GM18498 (cell line): ENCODE data around the gene SYCP2.

Source experiments
- ATAC-seq: cut with Tn5 transposase; IDR thresholded peaks from one replicate; pipeline ENCODE4 v1.9.1; 2021; ENCODE audit warnings: mild to moderate bottlenecking, moderate library complexity; ENCODE audit not compliant: unreplicated experiment

SYCP2 gene

DNA sequence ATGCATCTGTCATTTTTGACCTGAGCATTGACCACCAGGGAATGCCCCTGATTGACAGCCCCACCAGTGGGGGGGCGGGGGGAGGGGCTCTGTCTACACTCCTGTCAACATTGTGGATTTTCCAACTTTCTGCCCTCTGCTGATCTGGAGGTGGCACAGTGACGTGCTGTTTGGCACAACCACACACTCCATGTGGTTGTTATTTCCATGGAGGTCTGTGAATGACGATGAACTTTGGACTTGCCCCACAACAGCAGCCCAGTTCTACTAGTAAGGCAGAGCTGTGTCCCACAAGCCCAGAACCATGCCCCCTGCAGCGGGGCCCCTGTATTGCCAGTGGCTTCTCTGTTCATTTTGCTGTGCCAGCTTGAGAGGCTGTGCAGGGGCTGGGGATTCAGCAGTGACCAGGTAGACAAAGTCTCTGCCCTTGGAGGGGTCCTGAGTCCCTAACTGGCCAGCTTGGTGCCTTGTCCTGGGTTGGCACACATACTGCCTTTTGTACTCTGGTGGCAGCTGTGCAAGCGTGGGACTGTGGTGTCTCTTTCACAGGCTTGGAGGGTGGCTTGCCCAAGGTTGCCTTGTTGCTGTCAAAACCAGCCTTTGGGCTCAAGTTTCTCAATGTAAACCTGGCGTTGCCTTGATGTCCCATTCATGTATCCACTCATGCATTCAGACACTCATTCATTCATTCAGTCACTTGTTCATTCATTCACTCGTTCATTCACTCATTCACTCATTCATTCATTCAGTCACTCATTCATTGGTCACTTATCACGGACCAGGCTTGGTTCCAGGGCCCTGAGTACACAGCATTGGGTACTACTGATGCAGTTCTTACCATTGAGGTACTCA is 108.5 kb downstream of the SYCP2 start:
- ATAC-seq = no peak

DNA sequence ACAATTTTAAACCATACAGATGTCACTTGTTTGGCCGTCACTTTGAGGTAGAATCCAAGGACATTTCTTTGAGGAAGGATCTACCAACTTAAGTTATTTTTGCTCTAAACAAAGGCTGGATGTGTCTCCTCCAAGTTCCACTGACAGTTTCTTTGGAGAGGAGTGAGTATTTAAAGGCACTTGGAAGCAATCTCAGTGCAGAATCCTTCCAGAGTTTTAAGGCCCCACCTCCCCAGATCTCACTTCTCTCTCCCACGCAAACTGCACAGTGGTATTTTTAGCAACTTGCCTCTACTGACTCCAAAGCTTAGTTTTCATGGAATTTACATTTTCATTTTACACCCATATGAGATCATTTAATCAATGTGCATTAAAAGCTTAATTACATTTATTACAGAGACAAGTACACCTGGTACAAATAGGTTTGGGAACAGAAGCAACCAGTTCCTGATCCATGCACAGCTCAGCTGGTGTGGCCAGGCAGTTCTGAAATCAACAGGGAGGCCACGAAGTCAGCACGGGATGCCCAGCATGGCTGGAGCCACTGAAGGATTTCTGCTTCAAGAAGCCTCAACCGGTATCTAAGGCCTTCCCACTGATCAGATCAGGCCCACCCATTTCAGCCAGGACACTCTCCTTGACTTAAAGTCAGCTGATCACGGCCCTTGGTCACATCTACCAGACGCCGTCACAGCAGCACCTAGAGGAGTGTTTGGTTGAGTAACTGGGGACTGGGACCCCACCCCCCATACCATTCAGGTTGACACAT is 109.8 kb downstream of the SYCP2 start:
- no peak for ATAC-seq

DNA sequence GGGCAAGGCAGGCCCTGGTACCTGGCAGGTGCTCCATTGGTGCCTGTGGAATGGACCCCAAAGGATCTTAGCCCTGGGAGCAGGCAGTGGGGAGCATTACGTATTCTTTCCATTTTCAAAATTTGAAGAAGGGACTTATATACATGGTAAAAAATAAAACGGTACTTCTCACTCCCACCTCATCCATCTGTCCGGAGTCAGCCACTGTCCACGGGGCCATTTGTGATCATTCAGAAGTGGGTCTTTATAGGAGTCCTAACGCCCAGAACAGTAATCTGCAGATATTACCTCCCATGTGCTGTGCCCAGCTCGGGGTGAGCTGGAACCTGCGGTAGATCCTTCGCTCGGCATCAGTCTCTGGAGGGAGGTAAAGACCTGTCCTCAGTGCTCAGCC is 110.4 kb downstream of the SYCP2 start:
- ATAC-seq = no peak

DNA sequence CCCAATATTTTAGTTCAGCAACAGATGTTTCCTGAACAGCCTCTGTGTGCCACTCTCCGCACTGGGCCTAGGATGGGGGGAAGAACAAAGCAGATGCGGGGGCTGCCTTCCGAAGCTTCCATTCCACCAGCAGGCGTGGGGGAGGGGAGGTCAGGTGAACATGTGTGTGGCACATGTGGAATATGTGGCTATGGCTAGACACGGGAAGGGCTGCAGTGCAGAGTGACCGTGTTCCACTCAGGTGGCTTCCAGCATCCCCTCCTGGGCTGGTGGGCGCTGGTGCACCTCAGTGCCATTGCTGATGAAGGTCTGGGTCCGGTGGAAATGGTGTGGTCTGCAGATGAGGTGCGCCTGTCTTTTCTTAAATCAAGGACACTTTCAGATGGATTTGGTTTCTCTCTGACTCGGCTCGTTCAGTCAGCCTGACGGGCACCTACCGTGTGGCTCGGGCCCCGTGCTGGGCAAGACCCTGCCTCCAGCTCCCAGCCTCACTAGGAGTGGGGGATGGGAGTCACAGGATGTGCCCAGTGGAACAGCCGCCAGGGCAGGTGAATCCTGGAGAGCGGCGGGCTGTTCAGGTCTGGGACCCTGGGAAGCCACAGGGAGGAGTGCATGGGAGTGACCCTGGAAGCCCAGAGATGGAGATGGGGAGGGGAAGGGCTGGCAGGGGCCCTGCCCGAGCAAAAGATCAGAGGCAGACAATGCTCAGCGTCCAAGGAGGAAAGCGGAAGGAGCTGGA is 111.0 kb downstream of the SYCP2 start:
- ATAC-seq = no peak

DNA sequence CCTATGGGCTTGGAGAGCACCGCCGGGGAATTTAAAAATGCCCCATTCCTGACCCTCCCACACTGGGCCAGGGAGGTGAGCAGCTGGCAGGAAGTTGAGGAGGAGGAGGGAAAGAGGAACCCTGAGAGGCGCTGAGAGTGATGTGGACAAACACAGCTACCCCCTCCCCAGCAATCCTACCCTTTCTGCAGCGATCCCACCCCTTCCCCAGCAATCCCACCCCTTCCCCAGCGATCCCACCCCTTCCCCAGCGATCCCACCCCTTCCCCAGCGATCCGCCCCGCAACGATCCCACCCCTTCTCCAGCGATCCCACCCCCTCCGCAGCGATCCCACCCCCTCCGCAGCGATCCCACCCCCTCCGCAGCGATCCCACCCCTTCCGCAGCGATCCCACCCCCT is 111.6 kb downstream of the SYCP2 start:
- ATAC-seq = no peak

DNA sequence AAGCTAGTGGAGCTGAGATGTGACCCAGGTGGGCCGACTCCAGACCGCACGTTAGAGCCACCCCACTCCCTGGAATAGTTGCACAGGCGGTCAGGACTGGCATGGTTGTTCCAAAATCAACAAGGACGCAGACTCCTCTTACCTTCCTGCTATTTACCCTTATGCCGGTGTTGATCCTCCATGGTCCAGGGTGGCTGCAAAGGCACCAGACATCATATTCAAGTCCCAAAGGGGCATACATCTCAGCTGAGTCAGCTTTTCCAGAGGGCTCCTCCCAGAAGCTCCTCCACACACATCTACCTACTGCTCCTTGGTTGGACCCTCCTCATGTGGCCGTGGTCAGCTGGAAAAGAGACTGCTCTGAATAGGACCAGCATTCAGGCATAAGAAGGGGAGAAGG is 112.2 kb downstream of the SYCP2 start:
- no peak for ATAC-seq

DNA sequence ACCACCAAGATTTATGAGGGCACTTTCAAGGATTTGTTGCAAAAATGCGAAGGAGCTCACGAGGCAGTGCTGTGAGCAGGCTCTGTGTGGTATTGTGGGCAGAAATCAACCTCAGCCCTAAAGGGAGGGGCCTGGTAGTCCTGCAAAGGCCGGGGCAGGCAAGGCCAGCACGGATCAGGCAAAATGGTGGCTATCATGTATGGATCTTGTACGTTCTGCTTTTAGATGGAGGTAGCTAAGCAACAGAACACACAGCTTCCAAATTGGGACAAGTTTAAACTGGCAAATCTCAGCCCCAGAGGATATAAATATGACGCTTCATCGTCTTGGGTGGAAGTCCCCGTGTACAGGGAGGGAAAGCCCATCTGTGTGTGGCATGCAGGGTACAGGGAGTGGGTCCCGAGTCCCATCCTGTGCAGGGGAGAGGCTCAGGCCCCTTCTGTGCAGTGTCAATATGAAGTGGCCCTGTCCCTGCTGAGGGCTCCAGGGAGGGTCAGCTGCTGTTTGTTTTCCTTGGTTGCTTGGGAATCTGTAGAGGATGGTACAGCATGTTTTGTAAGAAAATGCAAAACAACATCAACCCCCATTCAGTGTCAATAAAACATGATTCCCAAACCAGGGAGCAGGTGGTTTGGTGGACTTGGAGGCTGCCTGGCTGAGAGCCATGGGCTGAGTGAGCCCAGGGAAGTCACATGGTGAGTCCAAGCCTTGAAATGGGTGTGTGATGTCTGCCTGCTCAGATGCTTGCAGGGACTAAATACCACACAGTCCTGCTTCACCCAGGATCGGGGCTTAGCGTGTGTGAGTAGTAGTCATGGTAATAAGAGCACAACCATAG is 113.0 kb downstream of the SYCP2 start:
- no peak for ATAC-seq

DNA sequence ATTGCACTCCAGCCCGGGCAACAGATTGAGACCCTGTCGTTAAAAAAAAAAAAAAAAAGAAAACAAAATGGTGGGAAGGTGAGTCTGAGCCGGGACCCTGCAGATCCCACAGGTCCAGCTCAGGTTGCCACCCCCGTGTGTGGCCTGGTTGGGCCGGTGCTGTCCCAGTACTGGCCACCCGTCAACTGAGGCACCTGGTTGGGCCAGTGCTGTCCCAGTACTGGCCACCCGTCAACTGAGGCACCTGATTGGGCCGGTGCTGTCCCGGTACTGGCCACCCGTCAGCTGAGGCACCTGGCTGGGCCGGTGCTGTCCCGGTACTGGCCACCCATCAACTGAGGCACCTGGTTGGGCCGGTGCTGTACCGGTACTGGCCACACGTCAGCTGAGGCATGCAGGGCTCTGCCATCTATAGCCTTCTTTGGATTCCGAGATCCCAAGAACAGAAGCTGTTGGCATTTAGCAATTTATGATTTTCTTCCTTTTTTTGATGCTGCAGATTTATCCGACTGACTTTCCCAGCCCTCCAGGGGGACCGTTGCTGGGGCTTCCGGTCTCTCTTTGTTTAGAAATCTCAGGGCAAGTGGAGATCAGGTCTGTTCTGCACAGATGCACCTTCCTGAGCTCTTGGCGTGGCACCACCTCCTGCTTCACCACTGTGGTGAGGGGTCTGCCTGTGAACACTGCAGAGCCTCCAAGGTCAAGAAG is 113.8 kb downstream of the SYCP2 start:
- ATAC-seq = no peak

DNA sequence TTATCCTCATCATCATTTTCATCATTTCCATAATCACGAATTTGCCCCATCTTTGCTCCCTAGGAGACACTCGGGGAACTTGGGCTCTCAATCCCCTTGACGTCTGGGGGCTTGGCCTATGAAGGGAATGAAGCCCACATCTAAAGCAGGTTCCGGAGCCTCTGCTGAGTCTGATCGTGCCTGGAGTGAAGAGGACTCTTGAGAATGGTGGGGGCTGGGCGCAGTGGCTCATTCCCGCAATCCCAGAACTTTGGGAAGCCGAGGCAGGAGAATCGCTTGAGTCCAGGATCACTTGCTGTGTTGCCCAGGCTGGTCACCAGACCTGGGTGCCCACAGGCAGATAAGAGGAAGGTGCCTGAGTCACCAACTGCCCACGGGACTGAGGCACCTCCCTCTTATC is 114.5 kb downstream of the SYCP2 start:
- ATAC-seq = no peak

DNA sequence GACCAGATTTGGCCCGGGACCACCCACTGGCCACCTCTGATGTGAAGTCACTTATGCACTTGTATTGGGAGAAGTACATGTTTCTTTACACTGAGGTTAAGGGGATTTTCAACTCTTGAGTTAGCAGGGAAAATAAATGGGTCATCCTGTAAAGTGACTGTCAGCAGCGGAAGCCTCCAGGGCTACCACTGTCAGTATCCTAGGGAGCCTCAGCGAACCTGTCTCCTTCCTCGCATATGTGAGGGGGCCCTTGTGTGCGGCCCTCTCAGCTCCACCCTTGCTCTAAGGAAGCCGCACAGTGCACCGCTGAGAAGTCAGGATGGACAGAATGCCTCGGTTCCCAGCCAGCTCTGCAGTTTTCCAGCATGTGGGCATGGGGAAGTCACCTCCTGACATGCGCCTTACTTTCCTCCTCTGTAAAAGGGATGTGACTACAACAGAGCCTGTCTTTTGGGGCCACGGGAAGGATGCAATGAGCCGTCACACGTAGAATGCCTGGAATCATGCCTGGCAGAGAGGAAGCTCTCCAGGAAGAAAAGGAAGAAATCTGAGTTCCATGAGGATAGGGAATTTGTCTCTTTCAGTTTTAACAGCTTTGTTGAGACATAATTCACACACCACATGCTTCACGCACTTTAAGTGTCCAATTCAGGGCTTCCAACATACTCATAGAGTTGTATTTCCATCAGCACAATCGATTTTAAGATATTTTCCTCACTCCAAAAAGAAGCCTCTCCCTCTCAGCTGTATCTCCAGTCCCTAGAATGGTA is 115.4 kb downstream of the SYCP2 start:
- no peak for ATAC-seq

DNA sequence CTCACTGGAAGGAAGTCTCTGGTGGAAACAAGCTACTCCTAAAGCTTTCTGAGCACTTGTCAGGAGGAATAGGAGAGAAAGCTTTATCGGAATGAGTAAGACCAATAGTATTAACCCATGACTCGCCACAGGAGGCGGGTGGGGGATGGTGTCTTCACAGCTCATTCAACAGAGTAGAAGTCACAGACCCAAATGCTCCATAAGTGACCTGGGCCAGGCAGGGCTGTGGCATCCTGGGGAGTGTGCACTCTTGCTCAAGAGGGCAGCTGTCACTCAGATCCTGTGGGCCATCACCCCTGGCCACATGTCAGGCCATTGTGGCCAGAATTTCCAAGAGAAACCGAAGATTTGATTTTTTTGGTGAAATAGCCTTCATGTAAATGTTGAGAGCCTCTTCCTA is 116.0 kb downstream of the SYCP2 start:
- ATAC-seq = no peak

DNA sequence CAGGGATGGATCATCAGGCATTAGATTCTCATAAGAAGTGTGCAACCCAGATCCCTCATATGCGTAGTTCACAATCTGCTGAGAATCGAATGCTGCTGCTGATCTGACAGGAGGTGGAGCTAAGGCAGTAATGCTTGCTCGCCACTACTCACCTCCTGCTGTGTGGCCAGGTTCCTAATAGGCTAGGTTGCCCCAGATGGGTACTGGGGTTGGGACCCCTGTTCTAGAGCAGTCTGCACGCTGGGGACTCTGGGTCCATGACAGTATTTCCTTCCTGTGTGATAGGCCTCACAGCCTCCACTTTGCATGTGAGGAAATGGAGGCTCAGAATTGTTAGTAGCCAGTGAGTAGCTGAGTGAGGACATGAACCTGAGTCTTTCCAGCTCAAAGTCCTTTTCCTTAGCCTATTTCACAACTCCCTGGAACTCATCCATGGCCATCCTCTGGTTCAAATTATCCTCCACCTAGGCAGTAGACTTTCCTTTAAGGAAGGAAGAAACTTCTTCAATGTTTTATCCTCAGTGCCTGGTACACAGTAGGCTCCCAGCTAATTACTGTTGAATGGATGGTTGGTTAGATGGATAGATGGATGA is 117.2 kb downstream of the SYCP2 start:
- ATAC-seq = no peak

DNA sequence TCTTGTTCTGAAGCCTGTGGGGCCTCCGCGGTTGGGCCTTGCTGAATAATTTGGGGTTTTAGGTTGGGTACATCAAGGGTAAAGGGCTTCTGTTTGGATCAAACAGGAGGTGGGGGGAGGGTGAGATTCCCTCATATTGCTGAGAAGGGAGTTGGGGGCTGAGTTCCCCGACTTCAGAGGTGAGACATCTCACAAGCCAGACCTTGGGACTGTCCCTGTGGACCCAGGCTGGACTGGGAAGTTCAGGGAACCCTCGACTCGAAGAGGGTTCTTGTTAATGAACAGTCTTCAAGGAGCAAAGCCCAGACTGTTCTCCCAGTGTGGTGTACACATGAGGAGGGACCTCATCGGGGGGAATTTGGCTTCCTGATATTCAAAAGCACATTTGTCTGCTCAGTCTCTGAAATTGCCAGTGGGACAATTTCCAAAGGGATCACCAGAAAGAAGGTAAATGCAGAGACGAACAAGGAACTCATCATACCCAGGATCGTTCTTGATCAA is 118.5 kb downstream of the SYCP2 start:
- no peak for ATAC-seq

DNA sequence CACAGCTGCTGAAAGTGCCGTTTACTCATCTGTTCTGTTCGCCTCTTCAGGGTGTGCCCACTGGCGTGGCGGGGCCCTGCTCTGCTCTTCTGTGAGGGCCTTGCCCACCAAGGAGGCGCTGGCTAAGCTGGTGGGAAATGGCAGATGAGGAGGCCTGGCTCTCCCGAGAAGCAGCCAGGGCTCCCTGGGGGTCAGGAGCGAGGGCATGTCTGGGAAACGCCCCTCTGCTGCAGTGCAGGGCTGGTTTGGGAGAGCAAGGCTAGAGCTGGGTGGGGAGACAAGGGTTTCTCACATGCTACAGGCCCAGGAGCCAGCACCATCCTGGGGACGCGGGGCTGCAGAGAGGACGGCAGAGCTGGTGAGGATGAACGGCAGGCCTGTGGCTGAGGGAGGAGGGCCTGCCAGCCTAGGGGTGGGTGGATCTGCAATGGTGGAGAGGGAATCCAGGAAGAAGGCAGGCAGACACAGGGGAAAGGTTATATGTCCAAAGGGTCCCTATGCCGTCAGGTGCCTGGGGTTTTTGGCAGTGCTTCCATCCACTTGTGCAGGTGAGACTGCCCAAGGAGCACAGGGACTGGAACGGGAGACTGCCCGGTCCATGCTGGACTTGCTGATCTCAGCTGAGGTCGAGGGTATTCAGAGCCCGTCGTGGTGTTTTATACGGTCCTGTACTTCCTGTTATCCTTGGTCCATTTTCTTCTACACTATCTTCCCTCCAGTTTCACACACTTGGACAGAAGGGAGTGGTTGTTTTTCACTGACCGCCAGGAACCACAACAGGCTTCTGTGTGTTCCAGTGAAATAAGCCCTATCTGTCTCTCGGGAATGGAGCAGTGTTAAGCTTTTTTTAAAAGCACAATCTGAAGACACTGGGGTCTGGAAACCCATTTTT is 119.2 kb downstream of the SYCP2 start:
- ATAC-seq = no peak
